Activated CD4-positive, CD25-positive, alpha-beta regulatory T cell treated with anti-CD3 and anti-CD28 coated beads, Interleukin-2, amount 50 U/mL, for 72 hours (primary cell): ENCODE data around the gene FGF2.
A peak's percentile ranks its signal among the peaks of the same experiment; 100 is the strongest.
"Not testable (repeated sequence)": the region's sequence is repeated elsewhere in the genome, so short reads cannot be mapped to it uniquely, and the experiment has no call there.

Experiments used
- DNase-seq: peaks from one replicate; pipeline ENCODE4 v3.0.0; 2021

Gene FGF2

DNA sequence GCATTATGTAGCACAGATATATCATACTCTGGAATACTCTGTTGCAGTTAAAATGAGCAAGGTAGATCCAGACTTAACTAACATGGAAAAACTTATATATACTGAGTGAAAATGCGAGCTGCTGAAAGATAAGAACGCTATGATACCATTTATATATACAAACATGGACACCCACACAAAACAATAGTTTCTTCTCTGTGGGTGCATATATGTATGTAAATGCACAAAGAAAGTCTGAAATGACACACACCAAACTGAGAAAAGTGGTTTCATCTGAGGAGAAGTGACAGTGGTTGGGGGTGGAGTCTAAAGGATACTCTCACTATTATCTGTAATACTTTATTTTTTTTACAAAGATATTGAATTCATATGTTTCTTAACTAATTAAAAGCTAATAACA lies 12.2 kb upstream of the FGF2 start:
- no peak for DNase-seq

DNA sequence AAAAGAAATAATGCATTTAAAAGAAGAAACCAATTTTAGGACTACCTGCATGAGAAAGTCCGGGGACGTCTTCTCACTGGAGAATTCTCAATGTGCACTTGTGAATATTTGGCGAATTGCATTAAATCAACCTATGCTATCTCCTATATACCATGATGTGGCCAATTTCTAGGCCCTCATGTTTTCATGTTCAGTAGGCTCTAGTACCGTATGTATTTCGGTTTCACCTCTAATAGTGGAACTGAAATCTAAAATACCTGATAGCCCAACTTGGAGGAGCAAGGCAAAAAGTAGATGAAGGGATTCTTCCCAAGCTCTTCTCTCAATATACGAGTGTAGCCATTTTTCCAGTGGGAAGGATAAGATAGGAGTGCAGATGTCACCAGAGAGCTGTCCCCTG lies 11.4 kb upstream of the FGF2 start:
- DNase-seq, result no peak

GRCh38 chr4:122816476-122816875 lies 10.2 kb upstream of the FGF2 start:
- DNase-seq, result no peak

DNA sequence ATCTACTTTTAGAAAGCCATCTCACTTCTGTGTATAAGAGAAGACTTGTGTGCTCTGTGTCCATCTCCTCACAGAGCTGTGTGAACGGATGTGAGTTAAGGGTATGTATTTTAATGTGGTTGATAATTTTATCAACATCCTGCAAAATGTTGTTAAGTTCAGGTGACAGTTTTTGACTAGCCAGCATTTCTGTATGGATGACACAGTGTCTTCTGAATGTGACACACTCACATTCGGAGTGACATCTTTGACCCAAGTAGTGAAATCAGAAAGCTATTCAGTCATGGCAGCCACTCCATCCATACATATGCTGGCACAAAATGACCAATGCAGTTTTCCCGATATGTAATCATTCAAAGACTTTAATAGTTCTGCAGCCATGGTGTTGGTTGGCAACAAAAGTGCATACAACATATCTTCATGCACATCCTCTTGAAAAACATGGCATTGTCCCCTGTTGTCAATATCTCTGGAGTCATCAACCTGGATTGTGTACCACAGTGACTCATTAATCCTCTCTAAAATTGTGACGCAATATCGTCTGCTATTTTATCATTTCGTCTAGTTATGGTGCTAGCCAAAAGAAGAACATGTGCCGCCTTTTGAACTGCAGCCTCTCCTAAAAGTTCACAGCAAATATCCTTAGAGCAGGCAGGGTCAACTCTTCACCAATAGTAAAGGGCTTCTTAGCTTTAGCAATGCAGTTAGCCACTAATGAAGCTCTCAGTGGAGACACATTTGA lies 6.8 kb upstream of the FGF2 start:
- no peak for DNase-seq

- DNase-seq, result no peak
Measured at GRCh38 chr4:122821092-122821491, 5.5 kb upstream of the FGF2 start.

- DNase-seq, result no peak
Measured at GRCh38 chr4:122822466-122822865, 4.2 kb upstream of the FGF2 start.

DNA sequence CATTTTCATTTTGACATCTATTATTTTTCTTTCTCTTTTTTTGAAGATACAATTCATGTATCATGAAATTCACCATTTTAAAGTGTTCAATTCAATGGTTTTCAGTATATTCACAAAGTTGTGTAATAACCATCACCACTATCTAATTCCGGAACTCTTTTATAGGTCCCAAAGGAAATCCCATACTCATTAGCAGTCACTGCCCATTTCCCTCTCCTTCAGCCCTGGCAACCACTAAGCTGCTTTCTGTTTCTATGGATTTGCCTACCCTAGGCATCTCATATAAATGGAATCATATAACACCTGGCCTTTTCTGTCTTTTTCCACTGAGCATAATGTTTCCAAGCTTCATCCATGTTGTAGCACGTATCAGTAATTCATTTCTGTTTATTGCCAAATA lies 3.2 kb upstream of the FGF2 start:
- no peak for DNase-seq

DNA sequence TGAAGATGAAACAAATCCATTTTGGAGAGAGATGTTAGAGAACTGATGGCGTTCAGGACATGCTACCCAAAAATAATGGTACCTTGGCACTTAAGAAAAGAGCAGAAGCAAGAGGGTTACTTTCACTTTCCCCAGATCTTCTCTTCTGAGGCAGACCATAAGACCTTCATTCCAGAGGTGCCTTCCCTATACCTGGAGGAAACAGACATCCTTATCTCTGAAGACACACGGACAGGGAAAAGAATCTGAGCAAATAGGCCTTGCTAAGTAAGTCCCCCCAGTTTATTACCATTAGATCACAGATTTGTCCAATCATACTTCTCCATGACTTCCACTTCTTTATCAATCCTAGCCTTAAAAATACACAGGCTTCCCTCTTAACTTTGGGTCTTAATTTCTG lies 2.0 kb upstream of the FGF2 start:
- DNase-seq, result no peak

- no peak for DNase-seq
Measured at GRCh38 chr4:122826079-122826527, 528 bp upstream of the FGF2 start.

DNA sequence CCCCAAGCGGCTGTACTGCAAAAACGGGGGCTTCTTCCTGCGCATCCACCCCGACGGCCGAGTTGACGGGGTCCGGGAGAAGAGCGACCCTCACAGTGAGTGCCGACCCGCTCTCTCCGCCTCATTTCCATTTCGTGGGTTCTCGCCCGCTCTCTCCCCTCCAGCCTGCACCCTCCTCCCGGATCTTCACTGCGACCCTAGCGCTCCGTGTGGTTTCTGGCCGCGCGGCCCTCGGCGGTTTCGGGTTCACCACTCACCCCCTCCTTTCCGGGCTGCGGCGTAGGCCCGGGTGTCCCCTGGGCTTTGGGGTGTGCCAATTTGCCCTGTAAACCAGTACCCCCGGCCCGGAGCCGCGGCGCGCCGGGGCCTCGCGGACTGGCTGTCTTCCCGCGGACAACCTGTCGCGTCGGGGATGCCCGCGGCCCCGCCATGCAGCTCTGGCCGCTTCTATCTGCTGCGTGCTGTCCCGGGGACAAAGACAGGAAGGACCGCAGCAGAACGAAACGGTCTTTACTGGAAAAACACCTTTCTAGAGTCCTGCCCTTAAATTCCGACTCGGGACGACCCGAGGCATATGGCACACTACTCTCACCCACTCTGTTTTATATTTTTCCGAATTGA lies 737 bp downstream of the FGF2 start:
- DNase-seq, result peak; percentile 38

- no peak for DNase-seq
Measured at GRCh38 chr4:122827879-122828601, 1.4 kb downstream of the FGF2 start.

DNA sequence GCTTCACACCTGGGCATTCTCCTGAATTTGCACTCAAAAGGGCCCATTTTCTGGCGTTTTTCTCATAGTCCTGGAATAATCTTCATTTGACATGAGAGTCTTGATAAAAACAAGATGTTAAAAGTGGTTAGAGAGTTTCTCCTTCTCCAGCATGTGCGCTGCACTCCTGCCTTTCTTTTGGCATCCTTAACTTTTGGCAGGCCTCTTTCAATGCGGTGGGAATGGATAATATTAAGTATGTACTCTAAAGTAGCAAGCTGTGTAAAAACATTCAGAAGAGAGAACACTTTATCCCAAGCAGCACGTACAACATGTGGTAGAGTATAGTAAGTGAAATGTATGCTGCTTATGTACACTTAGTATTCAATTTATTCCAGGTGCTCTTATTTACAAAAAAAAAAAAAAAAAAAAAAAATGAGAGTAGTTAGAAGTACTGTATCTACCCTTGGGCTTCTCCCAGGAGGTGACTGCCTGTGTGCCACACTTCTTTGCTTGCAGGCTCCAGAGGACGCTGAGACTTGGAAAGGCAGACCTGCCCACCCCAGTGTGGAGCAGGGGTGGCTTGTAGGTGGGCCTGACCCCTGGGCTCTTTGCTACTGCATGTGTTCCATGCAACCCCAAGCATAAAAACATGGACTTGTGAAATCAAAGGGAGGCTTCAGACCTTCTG lies 3.9 kb downstream of the FGF2 start:
- no peak for DNase-seq

- no peak for DNase-seq
Measured at GRCh38 chr4:122831515-122832196, 5.0 kb downstream of the FGF2 start.

GRCh38 chr4:122832732-122833131 lies 6.1 kb downstream of the FGF2 start:
- DNase-seq, result no peak

- DNase-seq, result no peak
Measured at GRCh38 chr4:122833999-122834398, 7.4 kb downstream of the FGF2 start.

GRCh38 chr4:122836941-122837340 lies 10.3 kb downstream of the FGF2 start:
- no peak for DNase-seq

GRCh38 chr4:122838034-122838433 lies 11.4 kb downstream of the FGF2 start:
- DNase-seq, result no peak

- DNase-seq, result no peak
Measured at GRCh38 chr4:122842392-122842791, 15.8 kb downstream of the FGF2 start.

DNA sequence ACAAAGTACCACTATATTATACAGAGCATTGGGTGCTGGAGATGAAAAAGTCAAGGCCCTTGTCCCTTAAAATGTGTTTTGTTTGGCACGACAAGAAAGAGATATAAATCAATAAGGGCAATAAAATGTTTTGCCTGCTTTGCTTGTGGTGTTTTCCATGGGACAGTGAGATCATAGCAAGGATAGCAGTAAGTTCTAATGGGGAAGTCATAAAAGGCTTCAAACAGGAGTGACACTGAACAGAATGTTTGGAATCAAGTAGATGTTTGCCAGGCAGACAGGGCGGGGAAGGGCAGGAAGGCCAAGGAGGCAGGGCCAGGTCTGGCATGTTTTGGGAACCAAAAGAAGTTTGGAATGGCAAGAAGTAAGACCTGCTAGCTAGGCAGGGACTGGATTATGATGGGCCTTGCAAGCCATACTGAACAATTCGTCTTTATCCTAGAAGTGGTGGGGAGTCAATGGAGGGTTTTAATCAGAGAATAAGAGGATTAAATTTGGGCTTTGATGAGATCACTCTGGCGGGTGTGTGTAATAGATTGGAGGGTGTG lies 16.4 kb downstream of the FGF2 start:
- no peak for DNase-seq

DNA sequence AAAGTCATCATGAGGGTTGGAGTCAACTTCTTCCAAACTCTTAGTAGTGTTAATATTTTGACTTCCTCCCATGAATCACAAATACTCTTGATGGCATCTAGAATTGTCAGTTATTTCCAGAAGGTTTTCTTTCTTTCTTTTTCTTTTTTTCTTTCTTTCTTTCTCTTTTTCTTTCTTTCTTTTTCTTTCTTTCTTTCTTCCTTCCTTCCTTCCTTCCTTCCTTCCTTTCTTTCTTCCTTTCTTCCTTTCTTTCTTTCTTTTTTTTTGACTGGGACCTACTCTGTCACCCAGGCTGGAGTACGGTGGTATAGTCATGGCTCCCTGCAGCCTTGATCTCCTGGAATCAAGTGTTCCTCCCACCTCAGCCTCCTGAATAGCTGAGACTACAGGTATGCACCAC lies 17.8 kb downstream of the FGF2 start:
- not testable (repeated sequence) for DNase-seq

DNA sequence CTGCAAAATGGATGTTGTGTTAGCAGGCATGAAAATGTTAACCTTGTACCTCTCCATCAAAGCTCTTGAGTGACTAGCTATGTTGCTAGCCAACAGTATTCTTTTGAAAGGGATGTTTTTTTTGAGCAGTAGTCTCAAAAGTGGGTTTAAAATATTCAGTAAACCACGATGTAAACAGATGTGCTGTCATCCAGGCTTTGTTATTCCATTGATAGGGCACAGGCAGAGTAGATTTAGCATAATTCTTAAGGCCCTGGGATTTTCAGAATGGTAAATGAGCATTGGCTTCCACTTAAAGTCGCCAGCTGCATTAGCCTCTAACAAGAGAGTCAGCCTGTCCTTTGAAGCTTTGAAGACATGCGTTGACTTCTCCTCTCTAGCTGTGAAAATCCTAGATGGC lies 18.4 kb downstream of the FGF2 start:
- no peak for DNase-seq

- no peak for DNase-seq
Measured at GRCh38 chr4:122845760-122846159, 19.1 kb downstream of the FGF2 start.

DNA sequence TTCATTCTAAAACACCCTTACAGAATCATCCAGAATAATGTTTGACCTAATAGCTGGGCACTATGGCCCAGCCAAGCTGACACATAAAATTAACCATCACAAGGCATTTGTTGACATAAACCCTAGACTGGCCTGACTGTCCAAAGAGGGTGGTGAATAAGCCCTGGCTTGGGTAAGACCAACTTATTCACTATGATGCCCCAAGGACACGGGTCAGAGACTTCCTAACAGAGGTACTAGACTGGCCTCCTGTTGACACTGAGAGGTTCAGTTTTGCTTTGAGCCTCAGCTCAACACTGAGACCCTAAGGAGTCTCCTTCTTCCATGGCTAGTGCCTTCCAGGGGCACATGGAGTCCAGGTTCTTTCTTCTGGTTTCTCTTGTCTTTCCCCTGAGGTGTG lies 21.3 kb downstream of the FGF2 start:
- DNase-seq, result no peak
